Spleen (tissue), 13 donors: ENCODE measurements around the gene PSD. TPM values are rescaled to one million over a fixed set of nuclear protein-coding genes. Genes with fewer than 3 reads are reported as not detected.

Source experiments
- DNase-seq: peaks from one replicate; pipeline ENCODE4 v3.0.0-alpha.2; 2020
- H3K27ac ChIP-seq, 8 donors: fragments of 200-600 bp; sonication (generic) in 7 of 8; 1 replicate in 4 of 8; 2 replicates in 4 of 8; pipeline versions ENCODE4 v1.5.0 to v1.8.0; 2016 to 2021; ENCODE audit warnings: inconsistent platforms in 4 of 8, mild to moderate bottlenecking in 4 of 8, moderate library complexity in 1 of 8
- H3K27me3 ChIP-seq, 7 donors: fragments of 200-600 bp; sonication (generic) in 6 of 7; replicated peaks in 1 of 7; 1 replicate in 4 of 7; 2 replicates in 3 of 7; pipeline versions ENCODE4 v1.5.0 to v1.8.0; 2016 to 2021; ENCODE audit warnings: inconsistent platforms in 3 of 7, mild to moderate bottlenecking in 1 of 7
- H3K36me3 ChIP-seq, 6 donors: fragments of 200-600 bp; sonication (generic) in 5 of 6; 1 replicate in 4 of 6; 2 replicates in 2 of 6; pipeline versions ENCODE4 v1.5.0 to v1.8.0; 2016 to 2021; ENCODE audit warnings: inconsistent platforms in 2 of 6
- H3K4me1 ChIP-seq, 6 donors: fragments of 200-600 bp; sonication (generic) in 5 of 6; 1 replicate in 3 of 6; 2 replicates in 3 of 6; pipeline versions ENCODE4 v1.5.0 to v1.8.0; 2016 to 2021; ENCODE audit warnings: inconsistent platforms in 3 of 6
- H3K4me3 ChIP-seq, 8 donors: fragments of 200-600 bp; sonication (generic) in 7 of 8; 1 replicate in 4 of 8; 2 replicates in 4 of 8; pipeline versions ENCODE4 v1.5.0 to v1.8.0; 2016 to 2021; ENCODE audit warnings: inconsistent platforms in 4 of 8, mild to moderate bottlenecking in 4 of 8, moderate library complexity in 2 of 8
- H3K9me3 ChIP-seq, 8 donors: fragments of 200-600 bp; sonication (generic) in 7 of 8; 1 replicate in 4 of 8; 2 replicates in 4 of 8; pipeline versions ENCODE4 v1.5.0 to v1.8.0; 2016 to 2021; ENCODE audit warnings: inconsistent platforms in 4 of 8
- POLR2A ChIP-seq, 3 donors: fragments of 450-650 bp; IDR thresholded peaks; one replicate each; pipeline ENCODE4 v1.5.1; 2017; ENCODE audit warnings: antibody characterized with exemption in 3 of 3, mild to moderate bottlenecking in 1 of 3
- POLR2AphosphoS5 ChIP-seq, 3 donors: sonication (generic); formaldehyde crosslinking; IDR thresholded peaks; one replicate each; pipeline ENCODE4 v1.5.1; 2017; ENCODE audit warnings: antibody characterized with exemption in 3 of 3
- WGBS, 5 donors: extraction: QIAGEN DNeasy Blood & Tissue Kit in 3 of 5; methylation state at CpG; one replicate each; pipeline versions ENCODE4 v1.1.5 to v1.1.7; 2013 to 2018; 5-methylcytosine and 5-hydroxymethylcytosine counted together
- intact Hi-C: fragments of 100-400 bp; cut with DNase I; formaldehyde crosslinking; loops from one replicate; pipeline ENCODE4 v1.15.0; 2023; ENCODE audit warnings: low total_unique reads
- long read RNA-seq, 2 donors: transcript quantifications; one replicate each; lab custom pipeline, GENCODE V29; 2026
- polyA plus RNA-seq, 3 donors: library from polyadenylated mRNA; stranded (reverse); fragments of 200-250 nt; gene quantifications; one replicate each; pipeline ENCODE4 v1.2.1, GENCODE V29; 2013
- total RNA-seq, 7 donors: library from RNA; depleted of rRNA in 3 of 7; stranded (reverse); fragments of >200 nt in 3 of 7; fragmentation: NEBNext Ultra II Directional in 4 of 7; extraction: Animal tissue kit (Norgen Biotek cat#: 25700) in 4 of 7; gene quantifications; one replicate each; pipeline versions ENCODE4 v1.1.0 to v1.2.1, GENCODE V29; 2016 to 2021
- TF ChIP-seq, protein P1 (sequence below), 11 experiments: fragments of 200-600 bp in 7 of 11; fragments of 450-650 bp in 4 of 11; sonication (generic) in 4 of 11; IDR thresholded peaks in 8 of 11; conservative IDR thresholded peaks in 3 of 11; 1 replicate in 7 of 11; 2 replicates in 4 of 11; pipeline versions ENCODE4 v1.4.0 to v1.8.0; 2016 to 2021; ENCODE audit warnings: antibody characterized with exemption in 11 of 11, inconsistent platforms in 4 of 11, mild to moderate bottlenecking in 1 of 11
- donor health status: healthy with polysubstance abuse.
- donor health status: DM: no; HTN: no; CAD: no; lungs with moderate emphysema.
- donor health status: DM: no; HTN: no; CAD: no.
- donor health status: Bipolar disorder and iron deficiency.
- donor health status: healthy.
- donor health status: DM: no; HTN: no; CAD: no.
- donor health status: DM: yes; HTN: yes; CAD: no.

PSD gene
- total RNA-seq, result 1 to 10 TPM in 6 of 7 donors, under 1 TPM in 1; 0.59 to 2.5 (median 1.3) TPM
- 1 to 10 TPM in 2 of 3 donors, under 1 TPM in 1; 0.65 to 1.1 (median 1.0) TPM for polyA plus RNA-seq
- long read RNA-seq, donor 1, partial matches to known transcripts, result 29 of 34 reads
- long read RNA-seq, donor 1, other reads (novel, unspliced or antisense), result 5 of 34 reads
- long read RNA-seq, donor 2, result 0 reads

DNA sequence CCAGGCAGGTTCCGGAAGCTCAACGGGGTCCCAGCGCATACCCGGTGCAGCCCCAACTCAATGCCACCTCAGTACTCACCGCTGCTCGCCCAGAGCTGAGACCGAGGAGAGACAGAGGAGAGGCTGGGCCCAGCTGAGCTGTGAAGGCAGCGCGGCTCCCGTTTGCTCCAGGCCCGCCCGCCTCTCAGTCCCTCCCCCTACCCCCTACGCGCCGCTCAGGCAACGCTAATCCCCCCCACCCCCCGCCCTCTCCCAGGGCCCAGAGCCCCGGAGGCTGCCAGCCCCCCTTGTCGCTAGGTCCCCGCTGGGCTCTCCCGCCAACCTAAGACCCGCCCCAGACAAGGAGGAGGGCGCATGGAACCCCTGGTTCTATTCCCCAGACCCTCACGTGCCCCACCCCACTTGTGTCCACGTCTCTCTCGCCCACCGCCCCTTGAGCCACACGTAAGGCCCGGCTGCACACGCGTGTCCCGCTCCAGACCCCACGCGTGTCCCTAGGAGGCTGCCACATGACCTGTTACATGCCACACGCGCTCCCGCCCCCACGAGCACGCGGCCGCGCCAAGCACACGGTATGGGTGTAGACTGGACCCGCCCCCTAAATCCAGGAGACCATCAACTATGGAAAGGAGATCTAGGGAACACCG is at the start of gene PSD:
PSD (minus strand) TSS at position 164 of the 647 bp plus-strand sequence. CDS start 1,747 bp downstream, outside the sequence.
- peaks cover 3 to 59% (median 31%) of the 10 kb centered on the region in 7 donors for H3K27me3 ChIP-seq
- no peak for DNase-seq
- H3K36me3 ChIP-seq, result peaks cover 0 to 11% (median 8%) of the 10 kb centered on the region in 6 donors
- 5 to 8% (median 6%) methylated on average over 23 to 45 of the region's 45 CpGs for WGBS, 5 donors
- no peaks in the 10 kb centered on the region for H3K9me3 ChIP-seq
- peaks cover 25 to 47% (median 42%) of the 10 kb centered on the region in 6 donors for H3K4me1 ChIP-seq
- intact Hi-C loops, result no loop called here
- TF ChIP-seq, protein P1, sequence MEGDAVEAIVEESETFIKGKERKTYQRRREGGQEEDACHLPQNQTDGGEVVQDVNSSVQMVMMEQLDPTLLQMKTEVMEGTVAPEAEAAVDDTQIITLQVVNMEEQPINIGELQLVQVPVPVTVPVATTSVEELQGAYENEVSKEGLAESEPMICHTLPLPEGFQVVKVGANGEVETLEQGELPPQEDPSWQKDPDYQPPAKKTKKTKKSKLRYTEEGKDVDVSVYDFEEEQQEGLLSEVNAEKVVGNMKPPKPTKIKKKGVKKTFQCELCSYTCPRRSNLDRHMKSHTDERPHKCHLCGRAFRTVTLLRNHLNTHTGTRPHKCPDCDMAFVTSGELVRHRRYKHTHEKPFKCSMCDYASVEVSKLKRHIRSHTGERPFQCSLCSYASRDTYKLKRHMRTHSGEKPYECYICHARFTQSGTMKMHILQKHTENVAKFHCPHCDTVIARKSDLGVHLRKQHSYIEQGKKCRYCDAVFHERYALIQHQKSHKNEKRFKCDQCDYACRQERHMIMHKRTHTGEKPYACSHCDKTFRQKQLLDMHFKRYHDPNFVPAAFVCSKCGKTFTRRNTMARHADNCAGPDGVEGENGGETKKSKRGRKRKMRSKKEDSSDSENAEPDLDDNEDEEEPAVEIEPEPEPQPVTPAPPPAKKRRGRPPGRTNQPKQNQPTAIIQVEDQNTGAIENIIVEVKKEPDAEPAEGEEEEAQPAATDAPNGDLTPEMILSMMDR (IDR thresholded peaks at IDR 0.05 in 8 of 11, conservative IDR thresholded peaks at IDR 0.05 in 3 of 11), result no peak
- TF ChIP-seq POLR2AphosphoS5 (IDR thresholded peaks at IDR 0.05) (peak in 1 of 3 donors; percentile 7), POLR2A (IDR thresholded peaks at IDR 0.05) (no peak)
- peak within 1 kb of the TSS; percentile 83 to 98 (median 96) for H3K4me3 ChIP-seq
- H3K27ac ChIP-seq, result no peak within 1 kb of the TSS

DNA sequence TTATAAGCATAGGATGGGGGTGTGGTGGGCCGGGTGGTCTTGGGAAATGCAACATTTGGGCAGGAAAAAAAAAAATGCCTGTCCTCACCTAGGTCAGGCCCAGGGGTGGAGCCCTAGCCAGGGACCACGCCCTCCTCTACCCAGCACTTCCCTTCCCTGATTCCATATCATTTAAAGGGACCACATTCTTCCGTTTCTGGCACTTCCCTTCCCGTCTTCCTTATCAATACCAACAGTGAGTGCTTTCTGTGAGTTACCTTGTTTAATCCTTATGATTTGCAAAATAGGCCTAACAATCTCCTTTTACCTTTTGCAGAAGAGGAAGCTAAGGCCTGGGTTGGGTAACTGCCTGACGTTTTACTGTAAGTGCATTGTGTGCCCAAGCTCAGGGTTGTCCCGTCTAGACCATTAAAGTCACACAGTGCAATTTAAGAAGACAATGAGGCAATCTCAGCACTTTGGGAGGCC is 49.4 kb upstream of the PSD start:
- TF ChIP-seq POLR2A (IDR thresholded peaks at IDR 0.05) (peak in 1 of 3 donors; percentile 15), POLR2AphosphoS5 (IDR thresholded peaks at IDR 0.05) (peak in 1 of 3 donors; percentile 66)
- TF ChIP-seq, protein P1 (IDR thresholded peaks at IDR 0.05 in 8 of 11, conservative IDR thresholded peaks at IDR 0.05 in 3 of 11), result no peak
- 29 to 54% (median 44%) methylated on average over 6 of the region's 6 CpGs for WGBS, 5 donors
- H3K9me3 ChIP-seq, result no peaks in the 10 kb centered on the region

DNA sequence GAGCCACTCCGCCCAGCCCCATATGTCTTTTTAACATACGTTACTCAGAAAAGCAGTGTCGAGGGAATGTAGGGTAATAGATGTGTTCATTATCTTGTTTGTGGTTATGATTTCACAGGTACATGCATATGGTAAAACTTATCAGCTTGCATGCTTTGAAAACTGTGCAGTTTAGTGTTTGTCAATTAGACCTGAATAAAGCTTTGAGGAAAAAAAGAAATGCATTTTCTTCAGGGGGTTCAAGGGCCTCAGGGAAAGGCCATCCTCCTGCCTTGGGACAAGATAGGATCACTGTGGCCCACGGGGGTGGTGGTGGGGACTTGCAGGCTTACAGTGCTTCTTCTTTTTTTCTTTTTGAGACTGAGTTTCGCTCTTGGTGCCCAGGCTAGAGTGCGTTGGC is 48.7 kb upstream of the PSD start:
- H3K9me3 ChIP-seq, result no peaks in the 10 kb centered on the region
- intact Hi-C loops, result no loop called here
- DNase-seq, result no peak
- H3K27ac ChIP-seq, result peak overlapping the region in 6 of 8 donors; percentile 18 to 88 (median 80)
- no peaks in the 10 kb centered on the region for H3K27me3 ChIP-seq
- no peak overlapping the region for H3K4me3 ChIP-seq
- 70 to 91% (median 88%) methylated on average over 6 of the region's 6 CpGs for WGBS, 5 donors
- peaks cover 0 to 48% (median 13%) of the 10 kb centered on the region in 6 donors for H3K4me1 ChIP-seq
- H3K36me3 ChIP-seq, result peaks cover 0 to 30% (median 0%) of the 10 kb centered on the region in 6 donors
- TF ChIP-seq POLR2A (IDR thresholded peaks at IDR 0.05) (no peak), POLR2AphosphoS5 (IDR thresholded peaks at IDR 0.05) (no peak)
- TF ChIP-seq, protein P1 (IDR thresholded peaks at IDR 0.05 in 8 of 11, conservative IDR thresholded peaks at IDR 0.05 in 3 of 11), result no peak

More for the DNA sequence above, 49.4 kb upstream of the PSD start:
- peak; percentile 79 for DNase-seq
- intact Hi-C loops, result no loop called here
- Histone ChIP-seq H3K27ac (peak overlapping the region in 7 of 8 donors; percentile 44 to 88 (median 78)), H3K36me3 (peaks cover 0 to 33% (median 0%) of the 10 kb centered on the region in 6 donors), H3K4me3 (peak overlapping the region in 1 of 8 donors; percentile 34), H3K4me1 (peaks cover 0 to 44% (median 7%) of the 10 kb centered on the region in 6 donors), H3K27me3 (no peaks in the 10 kb centered on the region)

DNA sequence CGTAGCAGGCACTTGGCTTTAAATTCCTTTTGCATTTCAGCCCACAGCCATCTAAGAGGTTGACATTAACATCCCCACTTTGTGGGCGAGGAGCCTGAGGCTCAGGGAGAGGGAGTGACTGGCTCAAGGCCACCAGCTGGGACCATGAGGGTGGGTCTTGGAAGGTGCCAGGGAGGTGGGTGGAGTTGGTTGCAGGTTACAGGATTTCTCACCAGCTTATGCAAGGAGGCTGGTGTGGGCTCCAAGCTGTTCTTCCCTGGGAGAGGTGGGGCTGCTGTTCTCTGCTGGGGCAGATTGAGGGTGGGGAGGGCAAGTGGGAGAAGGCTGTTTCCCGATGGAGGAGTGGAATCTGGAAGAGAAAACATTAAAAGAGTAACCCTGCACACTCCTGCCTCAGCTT is 46.9 kb upstream of the PSD start:
- no peak for DNase-seq
- H3K27me3 ChIP-seq, result no peaks in the 10 kb centered on the region
- H3K36me3 ChIP-seq, result peaks cover 0 to 12% (median 0%) of the 10 kb centered on the region in 6 donors
- no peak overlapping the region for H3K27ac ChIP-seq
- no peak overlapping the region for H3K4me3 ChIP-seq
- intact Hi-C loops, result no loop called here
- 71 to 90% (median 79%) methylated on average over 3 of the region's 3 CpGs for WGBS, 5 donors
- no peak for TF ChIP-seq POLR2A (IDR thresholded peaks at IDR 0.05)
- no peak for TF ChIP-seq POLR2AphosphoS5 (IDR thresholded peaks at IDR 0.05)
- TF ChIP-seq, protein P1 (IDR thresholded peaks at IDR 0.05 in 8 of 11, conservative IDR thresholded peaks at IDR 0.05 in 3 of 11), result no peak
- no peaks in the 10 kb centered on the region for H3K9me3 ChIP-seq
- H3K4me1 ChIP-seq, result peaks cover 8 to 67% (median 31%) of the 10 kb centered on the region in 6 donors
